HG03342 (cell line): ENCODE results near the gene TSSK6.

Experiments
- ATAC-seq: cut with Tn5 transposase; IDR thresholded peaks from one replicate; pipeline ENCODE4 v1.9.1; 2021; ENCODE audit warnings: mild to moderate bottlenecking, moderate library complexity; ENCODE audit not compliant: unreplicated experiment

Gene TSSK6

DNA sequence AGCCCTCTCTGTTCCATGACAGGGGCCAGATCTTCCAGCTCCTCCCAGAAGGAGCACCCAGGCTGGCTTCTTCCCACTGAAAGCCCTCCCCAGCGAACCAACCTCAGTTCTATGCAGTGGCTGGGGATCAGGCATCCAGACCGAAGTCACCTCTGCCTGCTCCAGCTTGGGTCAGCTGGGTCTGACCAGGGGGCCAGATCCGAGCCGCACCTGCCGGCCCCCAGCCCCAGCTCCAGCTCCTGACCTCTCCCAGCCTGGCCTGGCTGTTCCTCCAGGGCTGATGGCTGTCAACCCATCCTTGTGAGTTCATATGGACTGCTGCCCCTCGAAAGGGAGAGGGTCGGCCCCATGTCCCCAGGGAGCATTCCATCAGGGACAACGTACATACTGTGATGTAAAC, 8.0 kb downstream of the TSSK6 start:
- no peak for ATAC-seq

DNA sequence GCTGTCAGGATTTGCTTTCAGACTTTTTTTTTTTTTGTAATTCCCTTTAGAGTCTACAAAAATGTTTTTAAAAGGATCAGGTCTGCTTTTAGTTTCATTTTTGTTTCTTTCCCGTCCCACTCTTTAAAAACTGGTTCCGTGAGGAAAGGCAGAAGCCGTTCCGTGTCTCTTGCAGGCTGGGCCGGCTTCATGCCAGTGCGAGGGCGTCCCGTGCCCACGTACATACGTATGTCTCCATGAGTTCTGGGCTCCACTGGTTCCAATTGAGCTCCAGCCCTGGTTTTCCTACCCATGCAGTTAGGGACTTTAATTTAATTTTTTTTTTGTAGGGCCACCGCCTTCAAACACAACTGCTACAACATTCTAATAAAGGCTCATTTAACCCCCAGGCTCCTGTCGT, 8.8 kb downstream of the TSSK6 start:
- no peak for ATAC-seq

DNA sequence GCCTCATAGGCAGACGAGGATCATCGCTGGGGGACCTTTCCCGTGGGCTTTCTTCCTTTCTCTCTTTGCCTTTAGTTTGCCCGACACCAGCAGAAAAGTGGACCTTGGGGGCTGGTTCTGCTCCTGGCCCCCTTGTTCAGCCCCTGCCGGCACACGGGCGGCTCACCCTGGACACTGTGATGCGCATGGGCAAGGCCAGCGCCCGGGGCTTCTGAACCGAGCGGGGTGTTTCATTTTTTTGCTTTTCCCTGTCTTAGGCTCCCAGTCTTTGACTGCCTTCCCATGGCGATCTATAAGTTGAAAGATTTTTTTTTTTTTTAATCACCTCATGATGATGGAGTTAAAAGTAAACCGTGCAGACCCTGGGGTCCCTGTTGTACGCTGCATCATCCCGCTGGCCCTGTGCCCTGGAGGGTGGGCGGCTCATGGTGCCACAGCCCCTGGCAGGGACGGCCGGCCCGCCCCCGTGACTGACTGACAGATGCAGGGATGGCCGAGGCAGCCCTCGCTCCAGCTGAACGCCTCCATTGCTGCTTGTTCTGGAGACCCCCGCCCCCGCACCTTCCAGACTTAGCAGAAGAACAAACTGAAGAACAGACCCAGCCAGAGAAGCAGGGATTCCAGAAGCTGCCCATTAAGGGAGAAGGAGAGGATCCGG, 9.6 kb downstream of the TSSK6 start:
- no peak for ATAC-seq

DNA sequence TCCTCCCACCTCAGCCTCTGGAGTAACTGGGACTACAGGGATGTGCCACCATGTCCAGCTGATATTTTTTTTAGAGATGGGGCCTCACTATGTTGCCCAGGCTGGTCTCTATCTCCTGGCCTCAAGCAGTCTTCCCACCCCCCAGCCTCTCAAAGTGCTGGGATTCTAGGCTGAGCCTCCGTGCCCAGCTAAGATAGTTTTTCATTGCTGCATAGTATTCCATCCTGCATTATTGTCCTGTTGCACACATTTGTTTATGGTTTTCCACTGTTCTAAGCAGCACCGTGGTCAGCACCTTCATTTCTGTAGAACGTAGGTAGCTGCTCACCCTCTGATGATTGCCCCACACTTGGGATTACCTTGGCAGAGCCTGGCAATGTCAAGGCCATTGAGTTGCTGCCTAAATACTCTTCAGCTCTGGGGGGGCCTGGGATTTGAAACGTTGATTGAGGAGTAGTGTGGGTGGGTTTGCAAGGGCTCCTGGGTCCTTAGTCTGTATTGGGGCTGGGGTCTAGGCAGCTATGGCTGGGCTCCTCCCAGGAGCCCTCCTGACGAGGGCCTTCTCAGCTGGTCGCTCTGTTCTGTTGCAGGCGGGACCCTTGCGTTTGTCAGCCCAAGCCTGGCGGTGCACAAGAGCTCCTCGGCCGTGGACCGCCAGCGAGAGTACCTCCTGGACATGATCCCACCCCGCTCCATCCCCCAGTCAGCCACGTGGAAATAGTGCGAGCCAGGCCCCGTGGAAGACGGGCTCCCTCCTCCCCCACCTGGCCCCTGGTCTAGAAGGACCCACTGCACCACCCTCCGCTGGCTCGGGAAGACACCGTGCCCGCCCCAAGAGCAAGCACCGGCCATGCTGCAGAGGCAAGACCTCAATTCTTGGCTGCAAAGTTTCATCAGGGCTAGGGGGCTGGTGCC, 10.3 kb downstream of the TSSK6 start:
- ATAC-seq, result no peak

DNA sequence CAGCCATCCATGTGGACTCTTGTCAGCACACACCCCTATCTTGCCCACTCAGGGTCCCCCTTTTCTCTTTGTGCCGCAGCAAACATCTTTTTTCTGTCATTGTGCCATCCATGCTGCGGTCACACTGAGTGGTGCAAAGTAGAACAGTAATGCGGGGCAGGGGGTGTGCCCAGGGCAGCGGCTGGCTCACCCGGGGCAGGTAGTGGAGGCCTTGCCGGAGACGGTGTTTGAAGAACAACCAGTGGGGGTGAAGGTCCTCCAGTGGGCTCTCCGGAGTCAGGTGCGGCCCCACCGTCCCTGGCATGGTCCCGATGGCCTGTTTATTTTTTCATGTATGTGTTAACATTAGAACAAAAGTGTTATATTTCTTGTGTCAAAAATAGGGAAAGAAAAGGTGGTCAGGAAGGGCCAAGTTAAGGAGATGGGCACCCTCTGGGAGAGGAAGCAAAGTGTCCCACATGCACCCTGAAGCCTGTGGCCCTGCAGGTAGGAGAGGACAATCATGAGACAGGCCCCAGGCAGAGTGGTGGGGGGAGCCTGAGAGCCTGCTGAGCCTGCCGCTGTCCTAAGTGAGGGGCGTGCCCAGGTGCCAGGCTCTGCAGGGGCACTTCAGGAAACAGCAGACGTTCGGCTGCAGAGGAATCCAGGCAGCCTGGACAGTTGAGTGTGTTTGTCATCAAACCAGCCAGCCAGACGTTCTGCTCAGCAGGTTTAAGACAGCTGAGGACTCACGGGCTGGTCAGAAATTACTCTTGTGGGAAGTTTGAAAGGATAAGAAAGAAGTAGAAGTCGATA, 12.3 kb downstream of the TSSK6 start:
- ATAC-seq, result no peak

DNA sequence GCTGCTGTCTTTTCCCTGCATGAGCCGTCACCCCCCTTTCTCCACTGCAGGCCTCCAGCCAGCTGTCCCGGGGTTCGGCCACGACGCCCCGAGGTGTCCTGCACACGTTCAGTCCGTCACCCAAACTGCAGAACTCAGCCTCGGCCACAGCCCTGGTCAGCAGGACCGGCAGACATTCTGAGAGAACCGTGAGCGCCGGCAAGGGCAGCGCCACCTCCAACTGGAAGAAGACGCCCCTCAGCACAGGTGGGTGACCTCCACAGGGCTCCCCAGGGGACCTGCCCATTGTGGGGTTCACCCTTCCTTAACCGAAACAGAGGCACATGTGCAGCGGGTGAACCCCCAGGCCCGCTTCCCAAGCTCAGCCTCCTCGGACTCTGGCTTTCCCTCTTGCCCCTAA, 13.1 kb downstream of the TSSK6 start:
- no peak for ATAC-seq

DNA sequence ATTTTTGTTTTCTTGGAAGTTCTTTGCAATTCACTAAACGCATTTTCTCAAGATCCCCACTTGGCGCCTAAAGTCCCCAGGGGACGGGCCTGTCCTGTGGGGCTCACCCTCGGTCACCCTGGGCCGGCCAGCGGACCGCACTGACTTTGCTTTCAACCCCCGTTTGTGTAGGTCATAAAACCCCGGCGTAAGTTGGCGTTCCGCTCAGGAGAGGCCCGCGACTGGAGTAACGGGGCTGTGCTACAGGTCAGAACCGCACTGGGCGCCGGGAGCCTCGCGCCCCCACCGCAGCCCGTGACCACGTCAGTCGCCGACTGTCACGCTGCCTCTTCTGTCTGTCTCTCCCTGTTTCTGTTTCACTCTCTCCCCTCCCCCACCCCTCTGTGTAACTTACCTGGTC, 13.6 kb downstream of the TSSK6 start:
- ATAC-seq, result no peak

DNA sequence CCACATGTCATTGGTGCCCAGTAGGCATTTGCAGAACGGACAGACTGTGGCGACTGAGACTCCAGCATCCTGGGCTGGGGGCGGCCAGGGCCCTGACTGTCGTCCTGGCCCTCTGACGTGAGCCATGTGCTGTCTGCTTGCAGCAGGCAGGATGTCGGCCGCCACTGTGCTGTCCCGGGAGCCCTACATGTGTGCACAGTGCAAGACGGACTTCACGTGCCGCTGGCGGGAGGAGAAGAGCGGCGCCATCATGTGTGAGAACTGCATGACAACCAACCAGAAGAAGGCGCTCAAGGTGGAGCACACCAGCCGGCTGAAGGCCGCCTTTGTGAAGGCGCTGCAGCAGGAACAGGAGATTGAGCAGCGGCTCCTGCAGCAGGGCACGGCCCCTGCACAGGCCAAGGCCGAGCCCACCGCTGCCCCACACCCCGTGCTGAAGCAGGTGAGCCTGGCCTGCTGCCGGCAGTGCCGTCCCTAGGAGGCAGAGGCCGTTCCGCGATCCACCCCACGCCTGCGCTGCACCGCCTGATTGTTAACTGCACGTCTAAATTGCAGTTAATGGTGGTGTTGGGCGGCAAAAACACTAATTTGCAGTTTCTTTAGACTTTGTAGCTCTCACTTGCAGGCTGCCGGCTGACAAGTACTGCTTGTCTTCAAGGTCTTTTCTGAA, 14.2 kb downstream of the TSSK6 start:
- ATAC-seq, result no peak

DNA sequence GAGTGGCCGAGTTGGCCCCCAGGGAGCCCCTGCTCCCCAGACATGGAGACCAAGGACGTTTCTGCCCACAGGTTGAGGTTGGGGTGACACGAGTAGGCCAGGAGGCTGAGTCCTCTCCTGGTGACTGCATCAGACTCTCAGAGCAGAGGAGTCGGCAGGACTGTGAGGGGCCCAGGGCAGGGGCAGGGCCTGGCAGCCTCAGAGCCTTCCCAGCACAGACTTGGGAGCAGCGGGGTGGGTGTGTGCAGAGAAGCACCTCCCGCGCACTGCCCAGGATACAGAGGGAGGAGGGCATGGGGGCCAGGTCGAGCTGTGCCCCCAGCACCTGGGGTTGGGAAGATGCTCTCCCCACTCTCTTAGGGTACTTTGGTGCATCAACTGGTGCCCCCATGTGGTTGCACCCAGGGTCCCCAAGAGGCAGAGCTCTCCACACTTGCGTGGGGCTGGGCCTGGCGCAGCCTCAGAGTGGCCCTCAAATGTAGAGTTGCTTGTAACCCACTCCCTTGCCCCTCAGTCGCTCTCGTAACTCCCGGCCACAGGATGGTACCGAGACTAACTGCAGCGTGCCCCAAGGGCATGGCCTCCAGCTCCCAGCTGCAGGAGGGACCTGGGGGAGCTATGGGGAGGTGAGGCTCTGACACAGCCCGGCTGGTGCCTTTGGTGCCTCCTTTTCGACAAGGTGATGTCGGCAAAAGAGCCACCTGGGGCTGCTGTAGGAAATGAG, 15.9 kb downstream of the TSSK6 start:
- no peak for ATAC-seq

DNA sequence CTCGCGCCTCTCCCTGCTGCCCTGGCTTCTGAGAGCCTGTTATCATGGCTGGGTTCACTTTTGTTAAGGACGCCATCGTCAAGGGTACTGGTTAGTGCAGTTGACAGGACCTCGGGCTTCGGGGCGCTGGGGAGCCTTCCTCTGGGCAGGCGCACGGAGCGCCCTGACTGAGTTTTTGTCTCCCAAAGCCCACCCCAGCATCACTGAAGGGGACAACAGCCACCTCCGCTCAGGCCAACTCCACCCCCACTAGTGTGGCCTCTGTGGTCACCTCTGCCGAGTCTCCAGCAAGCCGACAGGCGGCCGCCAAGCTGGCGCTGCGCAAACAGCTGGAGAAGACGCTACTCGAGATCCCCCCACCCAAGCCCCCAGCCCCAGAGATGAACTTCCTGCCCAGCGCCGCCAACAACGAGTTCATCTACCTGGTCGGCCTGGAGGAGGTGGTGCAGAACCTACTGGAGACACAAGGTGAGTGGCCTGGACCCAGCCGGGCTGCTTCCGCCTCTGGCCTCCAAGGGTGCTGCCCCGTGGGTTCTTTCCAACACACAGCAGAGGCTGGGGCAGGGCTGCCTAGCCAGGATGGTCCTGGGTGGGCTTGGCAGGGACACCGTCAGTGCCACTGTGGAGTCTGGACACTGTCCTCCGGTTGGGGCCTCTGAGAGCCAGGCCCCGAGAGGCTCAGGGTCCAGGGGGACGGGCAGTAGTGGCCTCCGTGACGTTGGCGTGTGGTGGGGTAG, 16.9 kb downstream of the TSSK6 start:
- no peak for ATAC-seq

DNA sequence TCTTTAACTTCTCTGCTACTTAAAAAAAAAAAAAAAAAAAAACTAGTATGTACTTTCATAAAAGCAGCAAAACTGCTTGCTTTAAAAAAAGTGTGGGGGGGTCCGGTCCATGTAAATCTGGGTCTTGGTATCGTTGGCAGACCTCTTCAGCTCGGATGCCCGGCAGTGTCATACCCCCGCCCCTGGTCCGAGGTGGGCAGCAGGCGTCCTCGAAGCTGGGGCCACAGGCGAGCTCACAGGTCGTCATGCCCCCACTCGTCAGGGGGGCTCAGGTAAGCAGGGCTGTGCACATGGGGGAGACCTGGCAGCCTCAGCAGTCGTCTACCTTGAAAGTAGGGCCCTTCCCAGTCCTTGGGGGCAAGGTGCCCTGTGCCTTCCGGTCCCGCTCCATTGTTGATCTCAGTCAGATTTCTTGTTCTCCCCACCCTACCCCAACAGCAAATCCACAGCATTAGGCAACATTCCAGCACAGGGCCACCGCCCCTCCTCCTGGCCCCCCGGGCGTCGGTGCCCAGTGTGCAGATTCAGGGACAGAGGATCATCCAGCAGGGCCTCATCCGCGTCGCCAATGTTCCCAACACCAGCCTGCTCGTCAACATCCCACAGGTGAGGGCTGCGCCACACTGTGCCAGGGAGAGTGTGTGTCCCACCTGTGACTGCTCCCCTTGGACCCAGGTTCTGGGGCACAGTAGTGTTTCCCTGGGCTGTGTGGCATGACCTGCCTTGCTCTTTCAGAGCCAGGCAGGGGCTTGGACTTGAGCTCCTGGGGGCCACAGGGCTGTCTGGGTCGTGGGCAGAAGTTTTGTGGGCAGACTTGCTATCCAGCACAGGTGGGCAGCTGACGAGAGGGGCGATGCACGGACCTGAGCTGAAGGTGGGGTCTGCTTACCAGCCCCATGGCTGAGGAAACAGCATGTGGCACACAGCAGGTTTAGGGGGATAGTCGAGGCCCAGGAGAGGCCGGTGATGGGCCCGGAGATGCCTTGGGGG, 19.4 kb downstream of the TSSK6 start:
- no peak for ATAC-seq

DNA sequence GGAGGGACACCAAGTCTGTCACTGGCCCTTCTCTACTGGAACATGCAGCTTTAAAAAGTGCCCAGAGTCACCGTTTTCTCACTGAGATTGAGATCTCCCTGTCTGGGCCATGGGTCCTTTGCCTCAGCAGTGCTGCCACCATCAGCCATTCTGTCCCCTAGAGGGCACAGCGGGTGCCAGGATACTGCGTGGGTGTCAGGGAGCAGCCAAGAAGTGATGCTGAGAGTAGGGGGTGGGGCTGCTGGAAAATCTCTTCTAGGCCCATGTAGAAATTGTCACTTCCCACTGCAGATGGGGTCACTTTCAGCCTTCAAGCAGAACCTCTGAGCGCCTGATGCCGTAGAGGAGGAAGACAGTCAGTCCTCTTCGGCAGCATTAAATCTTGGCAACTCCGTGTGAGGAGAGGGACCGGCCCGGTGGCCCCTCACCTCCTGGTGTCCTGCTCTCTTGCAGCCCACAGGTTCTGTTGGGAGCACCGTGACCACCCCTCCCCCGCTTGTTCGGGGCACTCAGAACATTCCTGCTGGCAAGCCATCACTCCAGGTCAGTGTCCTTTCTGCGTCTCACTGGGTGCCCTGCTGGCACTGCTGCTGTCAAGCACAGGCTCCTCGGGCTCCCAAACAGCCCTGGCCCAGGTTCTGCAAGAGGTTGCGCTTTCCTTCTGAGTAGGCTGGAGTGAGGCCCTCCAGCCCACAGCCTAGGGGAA, 21.4 kb downstream of the TSSK6 start:
- no peak for ATAC-seq

DNA sequence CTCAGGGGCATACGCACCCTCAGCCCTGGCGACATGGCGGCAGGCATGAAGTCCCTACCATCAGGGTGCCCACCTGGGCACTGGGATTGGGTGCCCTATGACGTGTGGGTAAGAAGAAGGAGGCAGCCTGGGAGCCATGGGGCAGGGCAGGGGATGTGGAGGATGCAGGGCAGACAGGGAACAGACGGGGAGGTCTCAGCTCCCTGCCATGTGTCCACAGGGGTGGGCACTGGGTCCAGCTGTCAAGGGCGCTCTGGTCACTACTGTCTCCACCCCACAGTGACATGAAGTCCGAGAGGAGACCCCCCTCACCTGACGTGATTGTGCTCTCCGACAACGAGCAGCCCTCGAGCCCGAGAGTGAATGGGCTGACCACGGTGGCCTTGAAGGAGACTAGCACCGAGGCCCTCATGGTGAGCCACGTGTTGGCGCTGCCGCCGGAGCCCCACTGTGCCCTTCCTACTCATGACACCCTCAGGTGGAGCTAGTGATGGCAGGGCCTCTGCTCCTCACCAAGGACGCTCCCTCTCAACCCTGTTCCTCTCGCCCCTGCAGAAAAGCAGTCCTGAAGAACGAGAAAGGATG, 23.2 kb downstream of the TSSK6 start:
- no peak for ATAC-seq

DNA sequence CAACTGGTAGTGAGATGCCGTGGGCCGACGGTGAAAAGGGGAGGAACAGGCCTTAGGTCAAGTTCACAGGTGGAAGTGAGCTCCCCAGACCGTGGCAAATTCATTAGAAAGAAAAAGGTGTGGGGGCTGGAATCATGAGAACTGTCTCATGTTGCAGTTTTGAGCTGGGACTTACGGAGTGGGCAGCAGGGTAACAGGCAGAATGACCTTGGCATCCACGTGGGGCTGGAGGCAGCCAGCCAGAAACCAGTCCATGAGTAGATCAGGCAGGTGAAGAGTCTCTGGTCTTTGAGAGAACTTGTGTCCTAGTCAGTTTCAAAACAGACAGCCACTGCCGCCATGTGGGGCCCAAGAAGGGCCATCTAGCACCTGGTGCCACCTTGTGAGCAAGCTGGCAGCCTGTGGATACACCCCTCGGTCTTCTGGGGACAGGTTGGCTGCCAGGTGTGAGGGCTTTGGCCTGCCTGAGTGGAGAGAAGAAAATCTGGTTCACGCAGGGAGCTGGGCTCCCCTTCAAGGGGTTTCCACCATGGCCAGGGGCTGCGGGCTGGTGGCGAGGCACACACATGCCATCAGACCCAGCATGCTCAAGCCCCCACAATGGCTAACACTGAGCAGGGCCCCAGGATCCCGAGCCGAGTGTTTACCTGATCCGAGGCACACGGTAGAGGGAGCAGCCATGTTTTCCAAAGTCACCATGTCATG, 23.9 kb downstream of the TSSK6 start:
- no peak for ATAC-seq

DNA sequence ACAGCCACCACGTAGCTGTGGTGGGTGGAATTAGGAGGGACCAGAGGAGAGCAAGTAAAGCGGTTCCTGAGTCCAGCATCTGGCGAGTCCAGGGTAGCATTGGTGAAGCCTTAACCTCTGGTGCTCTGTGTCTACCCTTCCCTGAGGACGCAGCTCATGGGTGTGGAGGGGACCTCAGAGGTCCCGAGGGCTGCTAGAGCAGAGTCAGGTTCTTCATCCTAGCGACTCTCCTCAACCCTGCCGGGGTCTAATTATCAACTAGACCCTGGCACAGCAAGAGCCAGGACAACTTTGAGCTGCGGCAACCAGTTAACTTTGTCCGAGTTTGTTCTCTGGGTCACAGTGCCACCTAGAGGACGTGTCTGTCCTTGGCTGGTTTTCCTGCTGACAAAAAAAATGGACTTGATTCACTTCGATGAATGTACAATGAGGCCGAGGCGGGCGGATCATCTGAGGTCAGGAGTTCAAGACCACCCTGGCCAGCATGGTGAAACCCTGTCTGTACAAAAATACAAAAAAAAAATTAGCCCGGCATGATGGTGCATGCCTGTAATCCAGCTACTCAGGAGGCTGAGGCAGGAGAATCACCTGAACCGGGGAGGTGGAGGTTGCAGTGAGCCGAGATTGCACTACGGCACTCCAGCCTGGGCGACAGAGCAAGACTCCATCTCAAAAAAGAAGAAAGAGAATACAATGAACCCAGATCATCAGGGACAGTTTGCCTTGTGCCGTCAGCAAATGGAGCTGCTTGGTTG, 25.0 kb downstream of the TSSK6 start:
- ATAC-seq, result no peak

DNA sequence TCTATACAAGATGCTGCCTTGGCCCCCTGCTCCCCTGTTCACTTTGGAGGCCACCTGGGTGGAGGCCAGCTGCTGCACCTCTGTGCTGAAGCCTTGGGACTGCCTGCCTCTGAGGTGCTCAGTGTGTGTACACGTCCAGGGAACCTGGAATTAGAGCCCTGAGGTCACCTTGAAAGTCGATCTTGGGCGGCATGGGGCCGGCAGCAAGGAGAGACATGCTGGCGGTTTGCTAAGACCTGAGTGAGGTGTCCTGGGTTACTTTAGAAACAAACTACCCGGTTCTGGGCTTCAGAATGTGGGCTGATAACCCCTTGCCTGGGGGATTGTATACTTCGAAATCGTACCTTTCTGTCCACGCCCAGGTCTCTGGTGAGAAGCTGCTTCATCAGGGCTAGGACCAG, 25.5 kb downstream of the TSSK6 start:
- no peak for ATAC-seq
